ENCODE results near the gene RGS14.
"Not testable (repeated sequence)": the region's sequence is repeated elsewhere in the genome, so short reads cannot be mapped to it uniquely, and the experiment has no call there.

RGS14 gene

DNA sequence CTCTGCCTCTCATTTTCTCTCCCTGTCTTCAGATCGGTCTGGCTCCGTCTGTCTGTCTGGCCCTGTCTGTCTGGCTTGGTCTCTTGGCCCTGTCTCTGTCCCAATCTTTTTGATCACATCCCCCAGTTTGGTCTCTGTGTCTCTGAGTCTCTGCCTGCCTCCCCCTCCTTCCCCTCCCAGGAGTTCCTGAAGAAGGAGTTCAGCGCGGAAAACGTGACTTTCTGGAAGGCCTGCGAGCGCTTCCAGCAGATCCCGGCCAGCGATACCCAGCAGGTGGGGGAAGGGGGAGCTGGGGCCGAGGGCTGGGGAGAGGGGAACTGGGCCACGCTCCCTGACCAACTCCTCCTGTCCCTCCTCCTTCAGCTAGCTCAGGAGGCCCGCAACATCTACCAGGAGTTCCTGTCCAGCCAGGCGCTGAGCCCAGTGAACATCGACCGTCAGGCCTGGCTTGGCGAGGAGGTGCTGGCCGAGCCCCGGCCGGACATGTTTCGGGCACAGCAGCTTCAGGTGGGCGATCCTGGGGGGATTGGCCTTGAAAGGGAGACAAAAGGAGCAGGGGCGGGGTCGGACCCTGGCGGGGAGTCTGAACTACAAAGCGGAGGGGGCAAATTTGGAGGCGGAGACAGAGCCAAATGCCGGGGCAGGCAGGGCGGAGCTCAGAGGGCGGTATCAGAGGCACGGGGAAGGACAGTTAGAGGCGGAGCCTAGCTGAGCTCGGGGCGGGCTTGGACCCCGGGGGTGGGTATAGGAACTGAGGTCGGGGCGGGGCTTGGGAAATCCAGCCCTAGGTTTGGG is 9.0 kb downstream of the RGS14 start:
- DNase-seq, result no peak

GRCh38 chr5:177367323-177367848 is 9.7 kb downstream of the RGS14 start:
- no peak for DNase-seq

DNA sequence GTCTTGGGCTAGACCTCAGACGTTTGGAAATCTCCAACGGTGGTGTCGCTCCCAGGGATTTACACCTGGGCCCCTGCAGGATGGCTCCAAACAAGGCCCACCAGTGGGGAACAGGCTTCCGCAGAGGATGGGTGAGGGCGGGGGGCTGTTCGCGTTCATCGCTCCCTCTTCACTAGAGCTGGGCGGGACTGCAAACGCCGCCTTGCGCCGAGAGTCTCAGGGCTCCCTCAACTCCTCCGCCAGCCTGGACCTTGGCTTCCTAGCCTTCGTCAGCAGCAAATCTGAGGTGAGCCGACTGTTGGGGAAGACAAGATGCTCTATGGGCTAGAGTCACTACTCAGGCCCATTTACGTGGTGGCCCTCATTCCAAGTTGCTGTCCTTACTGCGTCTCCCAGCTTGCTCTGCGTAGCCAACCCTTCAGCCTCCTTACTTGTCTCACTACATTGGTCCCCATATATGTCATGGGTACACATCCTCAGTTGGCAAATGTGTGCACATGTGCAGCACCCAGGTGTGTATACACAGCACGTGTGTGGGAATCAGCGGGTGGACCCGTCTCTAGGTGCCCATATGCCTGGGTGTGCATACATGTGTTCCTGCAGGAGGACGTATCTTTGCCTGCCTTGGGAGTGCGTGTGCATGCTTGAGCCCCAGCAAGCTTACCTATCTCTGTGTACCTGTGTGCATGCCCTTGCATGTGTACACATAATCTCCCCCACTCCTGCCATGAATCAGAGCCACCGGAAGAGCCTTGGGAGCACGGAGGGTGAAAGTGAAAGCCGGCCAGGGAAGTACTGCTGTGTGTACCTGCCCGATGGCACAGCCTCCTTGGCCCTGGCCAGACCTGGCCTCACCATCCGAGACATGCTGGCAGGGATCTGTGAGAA is 10.5 kb downstream of the RGS14 start:
- no peak for DNase-seq

GRCh38 chr5:177368869-177369644 is 11.3 kb downstream of the RGS14 start:
- peak; percentile 54 for DNase-seq

- DNase-seq, result peak; percentile 53
Observed at GRCh38 chr5:177369645-177370440, 12.1 kb downstream of the RGS14 start.

- no peak for DNase-seq
Observed at GRCh38 chr5:177370488-177371119, 12.9 kb downstream of the RGS14 start.

- DNase-seq, result no peak
Observed at GRCh38 chr5:177371120-177372033, 13.7 kb downstream of the RGS14 start.

DNA sequence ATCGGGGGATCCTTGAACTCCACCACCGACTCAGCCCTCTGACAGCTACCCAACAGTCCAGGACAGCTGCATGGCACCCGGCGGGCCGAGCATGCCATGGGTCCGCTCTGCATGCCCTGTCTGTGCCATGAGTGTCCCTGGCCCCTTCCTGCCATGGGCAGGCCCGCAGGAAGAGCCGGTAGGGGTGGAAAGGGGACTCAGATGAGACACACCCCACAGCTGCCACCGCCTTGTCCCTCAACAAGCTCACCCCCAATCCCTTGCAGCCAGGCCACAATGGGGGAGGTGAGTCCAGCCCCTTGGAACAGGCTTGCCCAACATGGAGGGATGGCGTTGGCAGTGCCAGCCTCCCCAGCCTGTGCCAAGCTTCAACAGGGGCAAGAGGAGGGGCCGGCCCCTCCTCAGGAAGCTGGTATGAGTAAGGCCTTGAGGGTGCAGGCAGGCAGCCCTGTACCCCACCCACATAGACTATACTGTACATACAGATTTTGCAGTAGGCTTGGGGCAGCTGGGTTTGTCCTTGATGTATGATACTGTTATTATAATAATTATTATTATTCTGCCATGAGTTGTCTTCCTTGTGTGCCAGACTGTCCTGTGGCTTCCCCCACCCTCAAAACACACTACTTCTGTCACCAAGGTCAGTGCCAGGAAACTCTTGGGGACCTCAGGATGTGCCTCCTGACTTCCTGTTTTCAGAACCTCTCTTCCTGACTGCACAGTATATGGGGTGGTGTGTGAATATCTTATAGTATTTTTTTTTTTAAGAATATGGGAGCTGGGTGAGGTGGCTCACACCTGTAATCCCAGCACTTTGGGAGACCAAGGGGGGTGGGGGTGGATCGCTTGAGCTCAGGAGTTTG is 14.5 kb downstream of the RGS14 start:
- DNase-seq, result no peak

- no peak for DNase-seq
Observed at GRCh38 chr5:177372910-177373309, 15.2 kb downstream of the RGS14 start.

DNA sequence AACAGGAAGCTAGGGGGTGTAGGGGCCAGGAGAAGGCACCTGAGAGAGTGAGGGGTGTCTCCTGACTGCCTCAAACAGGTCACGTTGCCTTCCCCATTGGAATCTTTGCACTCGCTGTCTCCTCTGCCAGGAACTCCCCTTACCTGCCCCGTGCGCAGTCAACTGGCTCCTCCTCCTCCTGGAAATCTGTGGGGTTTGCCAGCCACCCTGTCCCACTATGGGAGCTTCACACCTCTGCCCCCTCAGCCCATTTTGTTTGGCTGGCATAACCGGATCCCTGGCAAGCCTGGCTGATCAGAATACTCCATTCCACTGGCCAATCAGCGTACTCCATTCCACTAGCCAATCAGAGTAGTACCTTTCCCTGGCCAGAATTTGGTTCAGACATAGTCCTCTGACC is 16.1 kb downstream of the RGS14 start:
- no peak for DNase-seq

DNA sequence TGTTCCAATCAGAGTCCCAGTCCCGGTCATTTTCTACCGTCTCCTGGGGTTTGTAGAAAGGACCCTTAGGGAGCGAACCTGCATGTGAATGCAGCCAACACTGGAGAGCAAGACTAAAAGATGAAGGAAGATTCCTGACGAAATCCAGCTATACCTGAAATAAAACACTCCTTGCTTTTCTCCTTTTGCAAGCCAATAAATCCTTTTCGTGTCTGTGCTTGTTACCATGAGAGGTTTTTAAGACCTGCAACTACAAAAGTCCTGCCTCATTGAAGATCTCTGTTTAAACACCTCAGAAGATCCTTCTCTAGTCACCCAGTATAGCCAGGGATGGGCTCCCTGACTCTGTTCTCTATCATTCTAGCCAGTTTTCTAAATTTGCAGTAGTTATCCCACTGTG is 16.5 kb downstream of the RGS14 start:
- DNase-seq, result no peak

DNA sequence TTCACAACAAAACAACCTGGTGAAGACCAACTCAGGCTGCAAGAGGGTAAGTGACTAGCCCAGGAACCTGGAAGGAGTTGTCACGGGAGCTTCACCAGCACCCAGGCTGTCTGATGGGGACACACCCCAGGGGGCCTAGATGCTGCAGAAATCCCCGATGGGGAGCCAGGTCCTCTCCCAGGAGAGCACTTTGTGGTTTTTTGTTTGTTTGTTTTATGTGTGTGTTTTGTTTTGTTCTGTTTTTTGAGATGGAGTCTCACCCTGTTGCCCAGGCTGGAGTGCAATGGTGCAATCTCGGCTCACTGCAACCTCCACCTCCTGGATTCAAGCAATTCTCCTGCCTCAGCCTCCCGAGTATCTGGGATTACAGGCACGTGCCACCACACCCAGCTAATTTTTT is 17.8 kb downstream of the RGS14 start:
- not testable (repeated sequence) for DNase-seq

DNA sequence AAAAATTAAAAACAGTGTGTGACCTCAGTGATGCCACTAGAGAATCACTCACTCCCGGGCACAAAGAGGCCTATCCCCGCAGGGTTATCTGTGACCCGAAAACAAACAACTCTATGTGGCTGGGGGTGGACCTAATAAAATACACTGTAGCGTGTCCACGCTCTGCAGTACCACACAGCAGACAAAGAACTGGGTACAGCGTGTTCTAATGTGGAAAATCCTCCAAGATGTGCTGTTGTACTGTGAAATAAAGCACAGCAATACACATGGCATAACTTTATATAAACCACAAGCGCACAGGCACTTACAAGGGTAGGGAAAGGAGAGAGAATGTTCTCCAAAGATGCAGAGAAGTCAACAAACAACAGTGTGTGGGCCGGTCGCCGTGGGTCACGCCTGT is 18.4 kb downstream of the RGS14 start:
- DNase-seq, result no peak

GRCh38 chr5:177377851-177378776 is 20.4 kb downstream of the RGS14 start:
- DNase-seq, result no peak

DNA sequence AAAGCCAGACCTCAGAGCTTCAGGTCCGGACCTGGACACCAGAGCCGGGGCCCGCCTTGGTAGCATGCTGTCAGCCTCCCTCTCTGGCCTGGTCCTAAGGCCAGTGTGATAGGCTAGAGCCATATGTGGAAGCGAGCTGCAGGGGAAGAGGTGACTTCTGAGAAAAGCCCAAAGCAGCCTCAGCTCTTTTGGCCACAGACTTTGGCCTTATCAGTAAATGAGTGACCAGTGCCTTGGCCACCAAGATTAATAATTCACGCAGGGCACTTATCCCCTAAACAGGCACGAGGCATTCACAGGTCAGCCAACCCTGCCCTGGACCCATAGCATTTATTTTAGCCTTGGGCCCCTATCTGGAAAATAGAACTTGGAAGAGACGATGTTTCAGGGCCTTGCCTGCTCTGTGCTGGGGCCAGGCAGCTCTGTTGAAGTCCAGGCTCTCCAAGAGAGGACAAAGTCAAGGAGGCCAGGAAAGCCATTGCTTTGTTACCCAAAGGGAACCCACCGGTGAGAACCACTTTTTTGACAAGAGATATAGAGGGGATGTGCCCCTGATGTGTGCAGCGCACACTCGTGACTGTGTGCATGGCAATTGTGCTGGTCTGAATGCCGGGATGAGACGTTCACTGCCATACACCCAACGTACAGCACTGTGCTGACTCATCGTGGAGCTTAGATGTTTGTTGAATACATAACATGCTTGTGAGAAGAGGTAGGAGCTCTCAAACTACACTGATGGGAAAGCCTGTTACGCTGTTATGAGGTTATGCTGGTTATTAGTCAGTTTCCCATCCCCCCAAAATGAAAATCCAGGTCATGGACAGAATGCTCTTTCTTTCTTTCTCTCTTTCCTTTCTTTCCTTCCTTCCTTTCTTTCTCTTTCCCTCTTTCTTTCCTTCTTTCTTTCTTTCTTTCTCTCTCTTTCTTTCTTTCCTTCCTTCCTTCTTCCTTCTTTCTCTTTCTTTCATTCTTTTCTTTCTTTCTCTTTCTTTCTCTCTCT is 21.5 kb downstream of the RGS14 start:
- DNase-seq, result no peak

GRCh38 chr5:177380805-177381126 is 23.0 kb downstream of the RGS14 start:
- no peak for DNase-seq

DNA sequence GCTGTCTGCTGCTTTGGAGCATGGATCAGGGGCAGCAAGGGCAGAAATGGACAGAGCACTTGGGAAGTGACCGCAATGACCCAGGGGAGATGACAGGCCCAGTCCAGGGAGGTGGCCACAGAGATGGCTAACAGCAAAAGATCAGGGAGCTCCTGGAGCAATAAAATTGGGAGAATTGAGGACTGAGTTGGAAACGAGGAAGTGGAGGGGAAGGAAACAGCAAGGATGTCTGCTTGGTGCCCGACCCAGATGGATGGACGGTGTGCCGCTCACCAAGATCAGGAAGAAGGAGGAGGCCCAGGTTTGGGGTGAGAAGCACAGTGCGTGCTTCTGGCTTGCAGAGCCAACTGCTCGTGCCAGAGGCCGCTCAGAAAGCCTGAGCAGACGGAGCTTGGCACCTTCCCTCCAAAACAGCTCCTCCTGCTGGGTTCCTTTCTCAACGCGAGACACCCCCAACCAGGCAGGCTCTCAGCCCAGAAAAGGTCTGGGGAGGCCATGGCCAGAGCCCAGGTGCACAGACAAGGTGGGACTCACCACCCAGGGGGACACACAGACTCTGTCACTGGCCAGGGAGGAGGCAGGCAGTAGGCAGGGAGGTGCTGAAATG is 24.8 kb downstream of the RGS14 start:
- DNase-seq, result peak; percentile 67
